ENCODE results near the gene CRIP1. TPM values are rescaled to one million over a fixed set of nuclear protein-coding genes. Genes with fewer than 3 reads are reported as not detected.

The CRIP1 gene
- total and polyA plus RNA-seq, 4 donors, result 229 to 1,123 (median 488) TPM

DNA sequence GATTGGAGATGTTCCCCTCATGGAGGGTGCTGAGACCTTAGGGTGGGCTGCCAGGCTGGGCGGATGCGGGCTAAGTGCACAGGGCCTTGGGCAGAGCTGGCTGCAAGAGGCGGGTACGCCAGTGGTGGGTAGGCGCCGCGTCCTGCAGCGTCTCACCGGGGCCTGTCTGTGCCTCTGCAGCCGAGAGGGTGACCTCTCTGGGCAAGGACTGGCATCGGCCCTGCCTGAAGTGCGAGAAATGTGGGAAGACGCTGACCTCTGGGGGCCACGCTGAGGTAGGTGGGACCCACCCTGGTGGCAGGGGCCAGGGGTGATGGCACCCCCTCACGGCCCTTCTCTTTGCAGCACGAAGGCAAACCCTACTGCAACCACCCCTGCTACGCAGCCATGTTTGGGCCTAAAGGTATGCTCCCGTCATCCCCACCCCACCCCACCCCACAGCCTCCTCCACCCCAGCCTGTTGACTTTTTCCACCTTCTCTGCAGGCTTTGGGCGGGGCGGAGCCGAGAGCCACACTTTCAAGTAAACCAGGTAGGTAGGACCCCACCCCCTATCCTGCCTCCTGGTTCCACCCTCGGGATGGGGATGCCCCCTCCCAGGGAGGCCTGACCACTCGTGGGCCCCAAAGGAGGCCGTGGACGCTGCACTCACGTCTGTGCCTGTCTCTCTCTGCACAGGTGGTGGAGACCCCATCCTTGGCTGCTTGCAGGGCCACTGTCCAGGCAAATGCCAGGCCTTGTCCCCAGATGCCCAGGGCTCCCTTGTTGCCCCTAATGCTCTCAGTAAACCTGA is 1.5 kb downstream of the CRIP1 start:
- DNase-seq, result no peak
- no peak for ATAC-seq (ENCODE audit: low FRiP score)
- Histone ChIP-seq H3K9me3 (ENCODE audit: control insufficient read depth, low read length) (no peaks in the 10 kb centered on the region), H3K36me3 (ENCODE audit: control insufficient read depth in 1 of 2, insufficient read depth in 2 of 2, low read length in 1 of 2) (no peaks in the 10 kb centered on the region), H3K27me3 (ENCODE audit: control insufficient read depth in 1 of 2, insufficient read depth in 2 of 2, low read length in 1 of 2) (no peaks in the 10 kb centered on the region), H3K4me1 (ENCODE audit: control insufficient read depth in 1 of 2, insufficient read depth in 2 of 2, low read length in 2 of 2) (no peaks in the 10 kb centered on the region), H3K4me3 (ENCODE audit: low read length in 2 of 2) (peak overlapping the region; percentile 14 to 27), H3K27ac (ENCODE audit: low read depth in 1 of 2, low read length in 2 of 2) (peak overlapping the region; percentile 7 to 33)
- WGBS, 2 donors, result 19 to 28% methylated on average over 22 to 26 of the region's 26 CpGs
- intact Hi-C loops (cut with DNase I), result loop anchor here (2.0 to 10.0 kb wide), 4 partner anchors 39 to 1763 kb away; no protein-coding TSS in a partner anchor

DNA sequence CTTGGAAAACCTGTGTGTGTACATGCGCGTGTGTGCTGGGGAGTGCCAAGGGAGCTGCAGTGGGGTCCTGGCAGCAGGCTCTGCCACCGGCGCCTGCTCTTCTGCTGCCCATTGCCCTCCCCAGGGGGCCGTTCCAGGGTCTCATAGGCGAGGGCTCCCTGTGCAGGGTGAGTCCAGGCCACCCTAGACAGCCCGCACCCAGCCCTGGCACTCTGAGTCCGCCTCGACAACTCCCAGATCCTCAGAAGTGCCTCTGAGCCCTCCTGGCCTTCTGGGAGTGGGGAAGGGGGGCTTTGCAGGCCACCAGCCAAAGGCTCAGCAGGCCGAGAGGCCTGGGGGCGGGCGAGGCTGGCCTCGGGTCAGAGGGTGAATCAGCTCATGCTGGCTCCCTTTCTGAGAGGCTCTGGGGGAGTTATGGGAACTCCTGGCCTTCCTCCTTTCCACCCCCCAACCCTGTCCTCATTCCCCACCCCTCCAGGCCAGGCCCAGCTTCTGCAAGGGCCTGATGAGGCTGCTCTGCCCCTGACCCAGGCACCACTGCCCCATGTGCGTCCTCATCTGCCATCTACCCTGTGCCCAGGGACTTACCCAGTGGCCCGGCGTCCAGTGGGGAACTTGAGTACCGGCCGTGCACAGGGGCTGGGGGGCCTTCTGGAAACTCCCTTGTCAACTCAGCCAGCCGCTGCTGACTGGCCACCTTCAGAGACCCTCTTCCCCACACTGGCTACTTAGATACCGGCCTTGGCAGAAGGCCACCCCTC is 2.3 kb downstream of the CRIP1 start:
- DNase-seq (peak in 1 of 2 donors; percentile 64), ATAC-seq (ENCODE audit: low FRiP score) (no peak)
- intact Hi-C loops (cut with DNase I), result loop anchor here (2.0 to 10.0 kb wide), 4 partner anchors 40 to 1764 kb away; no protein-coding TSS in a partner anchor
- WGBS, 2 donors, result 25 to 33% methylated on average over 20 of the region's 20 CpGs
- Histone ChIP-seq H3K4me3 (ENCODE audit: low read length in 2 of 2) (no peak overlapping the region), H3K27ac (ENCODE audit: low read depth in 1 of 2, low read length in 2 of 2) (peak overlapping the region in 1 of 2 donors; percentile 37), H3K9me3 (ENCODE audit: control insufficient read depth, low read length) (no peaks in the 10 kb centered on the region), H3K27me3 (ENCODE audit: control insufficient read depth in 1 of 2, insufficient read depth in 2 of 2, low read length in 1 of 2) (no peaks in the 10 kb centered on the region), H3K4me1 (ENCODE audit: control insufficient read depth in 1 of 2, insufficient read depth in 2 of 2, low read length in 2 of 2) (no peaks in the 10 kb centered on the region), H3K36me3 (ENCODE audit: control insufficient read depth in 1 of 2, insufficient read depth in 2 of 2, low read length in 1 of 2) (no peaks in the 10 kb centered on the region)

DNA sequence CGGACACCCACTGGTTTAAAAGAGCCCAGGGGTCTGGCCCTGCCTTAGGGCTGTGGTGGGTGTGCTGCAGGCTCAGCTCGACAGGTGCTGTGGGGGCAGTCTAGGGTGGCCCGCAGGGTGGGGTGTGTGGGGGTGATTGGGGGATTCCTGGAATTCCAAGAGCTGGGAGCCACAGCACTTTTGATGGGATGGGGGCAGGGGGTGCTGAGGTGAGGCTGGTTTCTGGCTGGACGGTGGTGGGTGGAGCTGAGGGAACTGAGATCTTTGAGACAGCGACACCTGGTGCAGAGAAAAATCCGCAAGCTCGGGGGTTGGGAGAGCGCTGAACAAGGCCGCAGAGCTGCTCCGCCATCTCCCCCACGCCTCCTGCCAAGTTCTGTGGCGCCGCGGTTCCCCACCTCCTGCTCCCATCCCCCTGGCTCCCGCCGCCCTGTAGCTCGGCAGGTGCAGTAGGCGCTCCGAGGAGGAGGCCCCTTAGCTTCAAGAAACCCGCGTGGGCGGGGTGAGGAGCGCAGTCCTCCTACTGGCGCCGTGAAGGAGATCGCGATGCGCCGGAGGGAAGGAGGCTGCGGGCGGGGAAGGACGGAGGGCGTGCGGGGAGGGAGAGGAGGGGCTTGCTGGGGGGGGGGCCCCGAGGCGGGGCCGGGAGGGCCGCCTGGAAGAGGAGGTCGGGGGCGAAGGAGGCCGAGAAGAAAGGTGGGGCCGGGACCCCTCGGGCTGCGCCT is 3.0 kb downstream of the CRIP1 start:
- Histone ChIP-seq H3K9me3 (ENCODE audit: control insufficient read depth, low read length) (no peaks in the 10 kb centered on the region), H3K4me3 (ENCODE audit: low read length in 2 of 2) (peak overlapping the region; percentile 15 to 30), H3K27me3 (ENCODE audit: control insufficient read depth in 1 of 2, insufficient read depth in 2 of 2, low read length in 1 of 2) (no peaks in the 10 kb centered on the region), H3K27ac (ENCODE audit: low read depth in 1 of 2, low read length in 2 of 2) (peak overlapping the region in 1 of 2 donors; percentile 87), H3K36me3 (ENCODE audit: control insufficient read depth in 1 of 2, insufficient read depth in 2 of 2, low read length in 1 of 2) (no peaks in the 10 kb centered on the region), H3K4me1 (ENCODE audit: control insufficient read depth in 1 of 2, insufficient read depth in 2 of 2, low read length in 2 of 2) (no peaks in the 10 kb centered on the region)
- DNase-seq, result peak; percentile 92
- ATAC-seq (ENCODE audit: low FRiP score), result peak; percentile 19
- intact Hi-C loops (cut with DNase I), result loop anchor here (2.0 to 10.0 kb wide), 7 partner anchors 38 to 1765 kb away; partner anchors contain the start of genes BRF1 (in 1 of the 2) and TMEM121 (in 1 of the 2)
- WGBS, 2 donors, result 1 to 3% methylated on average over 39 to 44 of the region's 44 CpGs

DNA sequence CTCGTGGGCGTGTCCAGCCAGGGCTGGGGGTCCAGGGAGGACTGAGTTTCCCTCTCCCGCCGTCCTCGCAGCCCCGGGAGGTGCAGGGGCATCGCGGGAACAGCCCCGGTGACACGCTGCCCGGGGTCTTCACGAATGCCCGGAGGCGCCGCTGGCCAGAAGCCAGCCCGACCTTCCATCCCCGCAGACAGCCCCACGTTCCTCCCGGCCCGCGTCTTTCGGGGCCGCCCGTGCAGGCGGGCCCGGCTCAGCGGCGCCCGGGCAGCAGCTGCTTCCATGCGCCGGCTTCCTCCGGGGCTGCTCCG is 3.5 kb downstream of the CRIP1 start:
- Histone ChIP-seq H3K36me3 (ENCODE audit: control insufficient read depth in 1 of 2, insufficient read depth in 2 of 2, low read length in 1 of 2) (no peaks in the 10 kb centered on the region), H3K27ac (ENCODE audit: low read depth in 1 of 2, low read length in 2 of 2) (peak overlapping the region in 1 of 2 donors; percentile 87), H3K9me3 (ENCODE audit: control insufficient read depth, low read length) (no peaks in the 10 kb centered on the region), H3K4me1 (ENCODE audit: control insufficient read depth in 1 of 2, insufficient read depth in 2 of 2, low read length in 2 of 2) (no peaks in the 10 kb centered on the region), H3K27me3 (ENCODE audit: control insufficient read depth in 1 of 2, insufficient read depth in 2 of 2, low read length in 1 of 2) (no peaks in the 10 kb centered on the region), H3K4me3 (ENCODE audit: low read length in 2 of 2) (peak overlapping the region; percentile 15 to 30)
- ATAC-seq (ENCODE audit: low FRiP score) (peak; percentile 0), DNase-seq (no peak)
- intact Hi-C loops (cut with DNase I), result loop anchor here (2.0 to 5.0 kb wide), 4 partner anchors 37 to 188 kb away; partner anchors contain the start of genes BRF1 (in 1 of the 2) and TMEM121 (in 1 of the 2)
- WGBS, 2 donors, result 0% methylated on average over 20 to 33 of the region's 33 CpGs

DNA sequence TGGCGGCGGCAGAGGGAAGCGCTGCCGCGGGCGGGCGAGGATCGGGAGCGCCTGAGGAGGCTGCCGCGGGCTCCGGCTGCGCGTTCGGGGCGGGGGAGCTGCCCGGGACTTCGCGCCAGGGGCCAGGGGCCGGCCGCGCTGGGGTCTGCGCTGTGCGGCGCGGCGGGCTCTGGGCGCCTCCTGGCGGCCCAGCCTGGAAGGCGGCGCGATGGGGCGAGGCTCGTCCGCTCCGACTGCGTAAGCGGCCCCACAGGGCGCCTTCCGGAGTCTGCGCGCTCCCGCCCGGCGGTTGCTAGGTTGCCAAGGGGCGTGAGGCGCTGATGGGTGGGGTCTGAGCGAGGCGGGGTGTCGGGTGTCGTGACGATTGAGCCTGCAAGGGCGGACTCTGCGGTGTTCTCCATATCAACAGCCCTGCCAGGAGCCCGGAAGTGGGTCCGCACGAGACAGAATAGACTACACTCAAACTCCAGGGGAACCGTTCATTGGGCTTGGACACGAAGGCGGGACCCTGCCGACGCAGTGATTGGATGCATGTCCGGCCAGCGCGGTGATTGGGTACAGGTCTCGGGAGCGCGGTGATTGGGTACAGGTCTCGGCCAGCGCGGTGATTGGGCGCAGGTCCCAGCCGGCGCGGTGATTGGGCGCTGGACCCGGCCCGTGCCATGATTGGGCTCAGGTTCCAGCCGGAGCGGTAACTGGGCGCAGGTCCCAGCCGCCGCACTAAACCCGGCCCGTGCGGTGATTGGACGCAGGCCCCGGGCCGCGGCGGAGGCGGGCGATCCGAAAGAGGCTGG is 4.1 kb downstream of the CRIP1 start, which contains the start of gene TEDC1:
Gene TEDC1 (plus strand): TSS at position 675 of the 794 bp plus-strand sequence. CDS start 130 bp downstream, outside the sequence.
- WGBS, 2 donors, result 0% methylated on average over 90 to 94 of the region's 94 CpGs
- H3K27ac ChIP-seq (ENCODE audit: low read depth in 1 of 2, low read length in 2 of 2), result peak within 1 kb of the TSS in 1 of 2 donors; percentile 87
- no peaks in the 10 kb centered on the region for H3K27me3 ChIP-seq (ENCODE audit: control insufficient read depth in 1 of 2, insufficient read depth in 2 of 2, low read length in 1 of 2)
- intact Hi-C loops (cut with DNase I), result loop anchor here (2.0 to 5.0 kb wide), 4 partner anchors 37 to 188 kb away; partner anchors contain the start of genes BRF1 (in 1 of the 2) and TMEM121 (in 1 of the 2)
- ATAC-seq (ENCODE audit: low FRiP score), result peak; percentile 88
- peak within 1 kb of the TSS; percentile 15 to 30 for H3K4me3 ChIP-seq (ENCODE audit: low read length in 2 of 2)
- H3K36me3 ChIP-seq (ENCODE audit: control insufficient read depth in 1 of 2, insufficient read depth in 2 of 2, low read length in 1 of 2), result no peaks in the 10 kb centered on the region
- no peaks in the 10 kb centered on the region for H3K4me1 ChIP-seq (ENCODE audit: control insufficient read depth in 1 of 2, insufficient read depth in 2 of 2, low read length in 2 of 2)
- no peaks in the 10 kb centered on the region for H3K9me3 ChIP-seq (ENCODE audit: control insufficient read depth, low read length)
- peak; percentile 99 to 100 for DNase-seq

DNA sequence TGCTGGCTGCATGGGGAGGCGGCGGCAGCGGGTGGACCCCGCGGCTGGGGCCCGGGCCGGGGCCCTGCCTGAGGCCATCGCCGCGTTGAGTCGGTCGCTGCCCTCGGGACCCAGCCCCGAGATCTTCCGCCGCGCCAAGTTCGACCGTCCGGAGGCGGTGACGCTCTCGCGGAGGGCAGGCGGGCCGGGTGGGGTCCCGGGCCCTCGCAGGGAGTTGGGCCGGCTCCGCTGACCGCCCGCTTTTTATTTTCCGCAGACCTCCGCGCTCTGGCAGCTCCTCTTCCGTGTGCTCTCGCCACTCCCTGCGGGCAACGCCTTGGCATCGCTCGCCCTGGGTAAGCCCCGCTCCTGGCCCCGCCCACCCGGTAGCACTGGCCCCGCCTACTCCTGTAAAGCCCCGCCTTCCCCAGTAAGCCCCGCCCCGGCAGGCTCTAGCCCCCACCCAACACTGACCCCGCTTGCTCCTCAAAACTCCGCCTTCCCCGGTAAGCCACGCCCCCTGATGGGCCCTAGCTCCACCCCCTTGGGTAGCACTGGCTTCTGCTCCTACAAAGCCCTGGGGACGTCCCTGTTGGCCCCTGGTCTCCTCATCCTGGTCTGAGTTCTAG is 4.8 kb downstream of the CRIP1 start:
- H3K4me3 ChIP-seq (ENCODE audit: low read length in 2 of 2), result peak overlapping the region; percentile 15 to 24
- intact Hi-C loops (cut with DNase I), result loop anchor here (2.0 to 5.0 kb wide), 4 partner anchors 36 to 189 kb away; partner anchors contain the start of genes BRF1 (in 1 of the 2) and TMEM121 (in 1 of the 2)
- no peaks in the 10 kb centered on the region for H3K27me3 ChIP-seq (ENCODE audit: control insufficient read depth in 1 of 2, insufficient read depth in 2 of 2, low read length in 1 of 2)
- ATAC-seq (ENCODE audit: low FRiP score) (no peak), DNase-seq (peak; percentile 81 to 93)
- H3K27ac ChIP-seq (ENCODE audit: low read depth in 1 of 2, low read length in 2 of 2), result peak overlapping the region in 1 of 2 donors; percentile 2
- no peaks in the 10 kb centered on the region for H3K4me1 ChIP-seq (ENCODE audit: control insufficient read depth in 1 of 2, insufficient read depth in 2 of 2, low read length in 2 of 2)
- 1 to 2% methylated on average over 46 to 53 of the region's 53 CpGs for WGBS, 2 donors
- no peaks in the 10 kb centered on the region for H3K9me3 ChIP-seq (ENCODE audit: control insufficient read depth, low read length)
- no peaks in the 10 kb centered on the region for H3K36me3 ChIP-seq (ENCODE audit: control insufficient read depth in 1 of 2, insufficient read depth in 2 of 2, low read length in 1 of 2)

DNA sequence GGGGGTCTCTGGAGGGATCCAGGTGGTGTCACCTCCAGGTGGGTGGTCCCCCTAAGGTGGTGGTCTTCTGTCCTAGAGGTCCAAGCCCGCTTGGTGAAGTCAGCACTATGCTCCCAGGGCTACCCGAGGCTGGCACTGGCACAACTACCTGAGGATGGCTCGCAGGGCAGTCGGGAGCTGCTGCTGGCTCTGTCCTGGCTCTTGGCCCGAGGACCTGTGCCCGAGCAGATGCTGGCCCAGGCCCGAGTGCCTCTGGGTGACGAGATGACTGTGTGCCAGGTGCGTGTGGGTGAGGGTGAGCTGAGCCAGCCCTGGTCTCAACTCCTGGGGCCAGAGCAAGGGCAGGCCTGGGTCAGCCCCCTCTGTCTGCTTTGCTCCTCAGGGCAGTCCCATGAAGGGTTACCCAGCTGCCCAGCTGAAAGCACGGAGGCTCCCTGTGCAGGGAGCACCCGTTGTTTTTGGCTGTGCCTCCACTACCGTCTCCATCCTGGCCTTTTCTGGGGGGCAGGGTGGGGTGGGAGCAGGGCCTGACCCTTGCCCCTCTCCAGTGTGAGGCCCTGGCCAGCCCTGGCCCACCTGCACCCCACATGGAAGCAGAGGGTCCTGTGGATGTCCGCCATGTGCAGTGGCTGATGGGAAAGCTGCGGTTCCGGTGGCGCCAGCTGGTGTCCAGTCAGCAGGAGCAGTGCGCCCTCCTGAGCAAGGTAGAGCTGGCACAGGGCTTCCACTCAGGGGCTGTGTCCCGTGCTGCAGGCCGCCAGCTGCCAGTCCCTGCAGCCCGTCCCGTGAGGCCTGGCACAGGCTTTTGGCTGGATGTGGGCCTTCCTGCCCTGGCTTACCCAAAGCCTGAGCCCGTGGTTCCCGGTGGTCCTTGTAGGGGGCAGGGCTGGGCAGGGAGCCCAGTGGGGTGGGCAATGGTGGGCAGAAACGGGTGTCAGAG is 5.6 kb downstream of the CRIP1 start:
- no peaks in the 10 kb centered on the region for H3K36me3 ChIP-seq (ENCODE audit: control insufficient read depth in 1 of 2, insufficient read depth in 2 of 2, low read length in 1 of 2)
- WGBS, 2 donors, result 56% methylated on average over 24 of the region's 24 CpGs
- no peak overlapping the region for H3K27ac ChIP-seq (ENCODE audit: low read depth in 1 of 2, low read length in 2 of 2)
- H3K4me1 ChIP-seq (ENCODE audit: control insufficient read depth in 1 of 2, insufficient read depth in 2 of 2, low read length in 2 of 2), result no peaks in the 10 kb centered on the region
- no peaks in the 10 kb centered on the region for H3K27me3 ChIP-seq (ENCODE audit: control insufficient read depth in 1 of 2, insufficient read depth in 2 of 2, low read length in 1 of 2)
- peak; percentile 66 to 78 for DNase-seq
- intact Hi-C loops (cut with DNase I), result loop anchor here (5.0 kb wide), 3 partner anchors 35 to 190 kb away; partner anchors contain the start of genes BRF1 (in 1 of the 2) and TMEM121 (in 1 of the 2)
- no peak for ATAC-seq (ENCODE audit: low FRiP score)
- H3K4me3 ChIP-seq (ENCODE audit: low read length in 2 of 2), result no peak overlapping the region
- no peaks in the 10 kb centered on the region for H3K9me3 ChIP-seq (ENCODE audit: control insufficient read depth, low read length)

Measured in aorta (tissue), 5 donors.